WTC11 (cell line): ENCODE data around the gene UBE2J2. TPM values are rescaled to one million over a fixed set of nuclear protein-coding genes. Genes with fewer than 3 reads are reported as not detected.

Source experiments
- ATF6 ChIP-seq: sonication (generic); formaldehyde crosslinking; IDR thresholded peaks from 2 replicates; pipeline ENCODE4 v1.8.1; 2023; ENCODE audit warnings: mild to moderate bottlenecking, missing genetic modification reagents
- ETV6 ChIP-seq: sonication (generic); formaldehyde crosslinking; IDR thresholded peaks from 2 replicates; pipeline ENCODE4 v1.8.1; 2022; ENCODE audit warnings: mild to moderate bottlenecking, missing genetic modification reagents
- FOXP1 ChIP-seq: sonication (generic); formaldehyde crosslinking; IDR thresholded peaks from 2 replicates; pipeline ENCODE4 v1.8.0; 2022; ENCODE audit warnings: missing genetic modification reagents, mild to moderate bottlenecking, moderate library complexity, borderline replicate concordance
- HMGXB4 ChIP-seq: sonication (generic); formaldehyde crosslinking; IDR thresholded peaks from 2 replicates; pipeline ENCODE4 v1.8.1; 2023; ENCODE audit warnings: mild to moderate bottlenecking, moderate library complexity, missing genetic modification reagents
- KAT7 ChIP-seq: sonication (generic); formaldehyde crosslinking; IDR thresholded peaks from 2 replicates; pipeline ENCODE4 v1.8.1; 2023; ENCODE audit warnings: missing genetic modification reagents, mild to moderate bottlenecking, borderline replicate concordance
- MXD4 ChIP-seq: fragments of 250-450 bp; sonication (Bioruptor Pico); IDR thresholded peaks from 2 replicates; pipeline ENCODE4 v1.8.0; 2021; ENCODE audit warnings: mild to moderate bottlenecking, moderate library complexity, borderline replicate concordance
- RORB ChIP-seq: fragments of 250-450 bp; sonication (Bioruptor Pico); IDR thresholded peaks from 2 replicates; pipeline ENCODE4 v1.9.0; 2021; ENCODE audit warnings: mild to moderate bottlenecking
- SMAD3 ChIP-seq: sonication (generic); formaldehyde crosslinking; IDR thresholded peaks from 2 replicates; pipeline ENCODE4 v1.8.0; 2022; ENCODE audit warnings: missing genetic modification reagents, mild to moderate bottlenecking, borderline replicate concordance
- SMAD4 ChIP-seq: sonication (generic); formaldehyde crosslinking; IDR thresholded peaks from 2 replicates; pipeline ENCODE4 v1.8.0; 2022; ENCODE audit warnings: mild to moderate bottlenecking, missing genetic modification reagents
- ZBTB43 ChIP-seq: sonication (generic); formaldehyde crosslinking; IDR thresholded peaks from 2 replicates; pipeline ENCODE4 v1.8.1; 2023; ENCODE audit warnings: mild to moderate bottlenecking, missing genetic modification reagents
- ZNF121 ChIP-seq: sonication (generic); formaldehyde crosslinking; IDR thresholded peaks from 2 replicates; pipeline ENCODE4 v1.8.0; 2023; ENCODE audit warnings: missing genetic modification reagents
- ZNF219 ChIP-seq: sonication (generic); formaldehyde crosslinking; IDR thresholded peaks from 2 replicates; pipeline ENCODE4 v1.8.0; 2023; ENCODE audit warnings: missing genetic modification reagents, mild to moderate bottlenecking, borderline replicate concordance
- ZNF532 ChIP-seq: fragments of 250-450 bp; sonication (Bioruptor Pico); IDR thresholded peaks from 2 replicates; pipeline ENCODE4 v1.9.0; 2021; ENCODE audit warnings: mild to moderate bottlenecking, borderline replicate concordance
- ZNF671 ChIP-seq: fragments of 250-450 bp; sonication (Bioruptor Pico); IDR thresholded peaks from 2 replicates; pipeline ENCODE4 v1.8.0; 2021; ENCODE audit warnings: mild to moderate bottlenecking
- total RNA-seq: library from RNA; stranded (reverse); gene quantifications from 3 replicates; pipeline ENCODE4 v1.2.3, GENCODE V29; 2021
- TF ChIP-seq, protein P1 (sequence below): sonication (generic); formaldehyde crosslinking; IDR thresholded peaks from 2 replicates; pipeline ENCODE4 v1.8.0; 2022; ENCODE audit warnings: mild to moderate bottlenecking, missing genetic modification reagents
- TF ChIP-seq, protein P2 (sequence below): sonication (generic); formaldehyde crosslinking; IDR thresholded peaks from 2 replicates; pipeline ENCODE4 v1.8.0; 2022; ENCODE audit warnings: mild to moderate bottlenecking, missing genetic modification reagents
- TF ChIP-seq, protein P3 (sequence below): sonication (generic); formaldehyde crosslinking; IDR thresholded peaks from 2 replicates; pipeline ENCODE4 v1.8.0; 2023; ENCODE audit warnings: missing genetic modification reagents
- TF ChIP-seq, protein P4 (sequence below): sonication (generic); formaldehyde crosslinking; IDR thresholded peaks from 2 replicates; pipeline ENCODE4 v1.8.1; 2023; ENCODE audit warnings: mild to moderate bottlenecking, missing genetic modification reagents, borderline replicate concordance
- TF ChIP-seq, protein P5 (sequence below): fragments of 250-450 bp; sonication (Bioruptor Pico); conservative IDR thresholded peaks from 2 replicates; pipeline ENCODE4 v1.9.0; 2021; ENCODE audit warnings: mild to moderate bottlenecking

Gene UBE2J2
- total RNA-seq, 1 experiment from 2014 or later, result 72.2 TPM

DNA sequence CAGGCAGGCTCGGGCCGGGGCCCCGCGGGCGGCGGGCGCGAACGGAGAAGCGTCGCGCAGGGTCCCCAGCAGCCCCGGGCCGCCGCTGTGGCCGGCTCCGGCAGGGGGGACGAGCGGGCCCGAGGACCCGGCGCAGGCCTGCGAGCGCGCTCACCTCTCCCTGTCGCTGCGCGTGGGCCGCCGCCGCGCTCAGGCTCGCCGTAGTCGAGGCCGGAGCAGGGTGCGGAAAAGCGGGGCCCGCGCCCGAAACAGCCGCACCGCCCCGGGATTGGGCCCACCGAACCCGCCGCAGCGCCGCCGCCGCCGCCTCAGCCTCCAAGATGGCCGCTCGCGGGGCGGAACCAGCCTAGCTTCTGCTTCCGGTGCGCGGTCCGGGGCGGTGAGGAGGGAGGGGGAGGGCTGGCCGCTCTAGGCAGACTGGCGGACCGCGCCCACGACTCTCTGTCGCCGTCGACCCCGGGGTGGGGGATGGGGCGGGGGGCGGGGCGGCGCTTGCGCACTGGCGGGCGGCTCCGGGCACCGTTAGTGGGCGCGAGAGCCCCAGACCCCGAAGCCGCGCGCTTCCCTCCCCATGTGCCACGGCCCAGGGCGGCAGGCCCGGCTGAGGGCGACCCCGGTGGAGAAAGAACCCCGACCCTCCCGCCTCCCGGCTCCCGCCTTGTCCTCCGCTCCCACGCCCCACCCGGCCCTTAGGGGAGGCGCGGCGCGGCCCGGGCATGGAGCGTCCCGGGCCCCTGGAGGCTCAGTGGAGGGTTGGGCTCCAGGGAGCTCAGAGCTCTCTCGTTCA lies at the start of gene UBE2J2 (continued):
- TF ChIP-seq RORB (no peak), ZNF532 (no peak), SMAD3 (CRISPR knock-in tag) (no peak), FOXP1 (CRISPR knock-in tag) (peak; percentile 76), ETV6 (CRISPR knock-in tag) (peak; percentile 62), SMAD4 (CRISPR knock-in tag) (no peak), HMGXB4 (no peak), KAT7 (no peak), MXD4 (no peak), ZNF121 (no peak), ZBTB43 (CRISPR knock-in tag) (0 out of 2 replicates have a peak, but pooled peaks have one; percentile 16), ZNF219 (CRISPR knock-in tag) (peak; percentile 46; the same call in 1 of the 2 replicates), ATF6 (CRISPR knock-in tag) (no peak), ZNF671 (no peak)
- TF ChIP-seq, protein P1, sequence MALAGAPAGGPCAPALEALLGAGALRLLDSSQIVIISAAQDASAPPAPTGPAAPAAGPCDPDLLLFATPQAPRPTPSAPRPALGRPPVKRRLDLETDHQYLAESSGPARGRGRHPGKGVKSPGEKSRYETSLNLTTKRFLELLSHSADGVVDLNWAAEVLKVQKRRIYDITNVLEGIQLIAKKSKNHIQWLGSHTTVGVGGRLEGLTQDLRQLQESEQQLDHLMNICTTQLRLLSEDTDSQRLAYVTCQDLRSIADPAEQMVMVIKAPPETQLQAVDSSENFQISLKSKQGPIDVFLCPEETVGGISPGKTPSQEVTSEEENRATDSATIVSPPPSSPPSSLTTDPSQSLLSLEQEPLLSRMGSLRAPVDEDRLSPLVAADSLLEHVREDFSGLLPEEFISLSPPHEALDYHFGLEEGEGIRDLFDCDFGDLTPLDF (CRISPR knock-in tag), result no peak
- TF ChIP-seq, protein P2, sequence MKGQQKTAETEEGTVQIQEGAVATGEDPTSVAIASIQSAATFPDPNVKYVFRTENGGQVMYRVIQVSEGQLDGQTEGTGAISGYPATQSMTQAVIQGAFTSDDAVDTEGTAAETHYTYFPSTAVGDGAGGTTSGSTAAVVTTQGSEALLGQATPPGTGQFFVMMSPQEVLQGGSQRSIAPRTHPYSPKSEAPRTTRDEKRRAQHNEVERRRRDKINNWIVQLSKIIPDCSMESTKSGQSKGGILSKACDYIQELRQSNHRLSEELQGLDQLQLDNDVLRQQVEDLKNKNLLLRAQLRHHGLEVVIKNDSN, result no peak
- TF ChIP-seq, protein P3, sequence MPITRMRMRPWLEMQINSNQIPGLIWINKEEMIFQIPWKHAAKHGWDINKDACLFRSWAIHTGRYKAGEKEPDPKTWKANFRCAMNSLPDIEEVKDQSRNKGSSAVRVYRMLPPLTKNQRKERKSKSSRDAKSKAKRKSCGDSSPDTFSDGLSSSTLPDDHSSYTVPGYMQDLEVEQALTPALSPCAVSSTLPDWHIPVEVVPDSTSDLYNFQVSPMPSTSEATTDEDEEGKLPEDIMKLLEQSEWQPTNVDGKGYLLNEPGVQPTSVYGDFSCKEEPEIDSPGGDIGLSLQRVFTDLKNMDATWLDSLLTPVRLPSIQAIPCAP (CRISPR knock-in tag), result no peak
- TF ChIP-seq, protein P4, sequence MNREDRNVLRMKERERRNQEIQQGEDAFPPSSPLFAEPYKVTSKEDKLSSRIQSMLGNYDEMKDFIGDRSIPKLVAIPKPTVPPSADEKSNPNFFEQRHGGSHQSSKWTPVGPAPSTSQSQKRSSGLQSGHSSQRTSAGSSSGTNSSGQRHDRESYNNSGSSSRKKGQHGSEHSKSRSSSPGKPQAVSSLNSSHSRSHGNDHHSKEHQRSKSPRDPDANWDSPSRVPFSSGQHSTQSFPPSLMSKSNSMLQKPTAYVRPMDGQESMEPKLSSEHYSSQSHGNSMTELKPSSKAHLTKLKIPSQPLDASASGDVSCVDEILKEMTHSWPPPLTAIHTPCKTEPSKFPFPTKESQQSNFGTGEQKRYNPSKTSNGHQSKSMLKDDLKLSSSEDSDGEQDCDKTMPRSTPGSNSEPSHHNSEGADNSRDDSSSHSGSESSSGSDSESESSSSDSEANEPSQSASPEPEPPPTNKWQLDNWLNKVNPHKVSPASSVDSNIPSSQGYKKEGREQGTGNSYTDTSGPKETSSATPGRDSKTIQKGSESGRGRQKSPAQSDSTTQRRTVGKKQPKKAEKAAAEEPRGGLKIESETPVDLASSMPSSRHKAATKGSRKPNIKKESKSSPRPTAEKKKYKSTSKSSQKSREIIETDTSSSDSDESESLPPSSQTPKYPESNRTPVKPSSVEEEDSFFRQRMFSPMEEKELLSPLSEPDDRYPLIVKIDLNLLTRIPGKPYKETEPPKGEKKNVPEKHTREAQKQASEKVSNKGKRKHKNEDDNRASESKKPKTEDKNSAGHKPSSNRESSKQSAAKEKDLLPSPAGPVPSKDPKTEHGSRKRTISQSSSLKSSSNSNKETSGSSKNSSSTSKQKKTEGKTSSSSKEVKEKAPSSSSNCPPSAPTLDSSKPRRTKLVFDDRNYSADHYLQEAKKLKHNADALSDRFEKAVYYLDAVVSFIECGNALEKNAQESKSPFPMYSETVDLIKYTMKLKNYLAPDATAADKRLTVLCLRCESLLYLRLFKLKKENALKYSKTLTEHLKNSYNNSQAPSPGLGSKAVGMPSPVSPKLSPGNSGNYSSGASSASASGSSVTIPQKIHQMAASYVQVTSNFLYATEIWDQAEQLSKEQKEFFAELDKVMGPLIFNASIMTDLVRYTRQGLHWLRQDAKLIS (CRISPR knock-in tag), result no peak
- TF ChIP-seq, protein P5, sequence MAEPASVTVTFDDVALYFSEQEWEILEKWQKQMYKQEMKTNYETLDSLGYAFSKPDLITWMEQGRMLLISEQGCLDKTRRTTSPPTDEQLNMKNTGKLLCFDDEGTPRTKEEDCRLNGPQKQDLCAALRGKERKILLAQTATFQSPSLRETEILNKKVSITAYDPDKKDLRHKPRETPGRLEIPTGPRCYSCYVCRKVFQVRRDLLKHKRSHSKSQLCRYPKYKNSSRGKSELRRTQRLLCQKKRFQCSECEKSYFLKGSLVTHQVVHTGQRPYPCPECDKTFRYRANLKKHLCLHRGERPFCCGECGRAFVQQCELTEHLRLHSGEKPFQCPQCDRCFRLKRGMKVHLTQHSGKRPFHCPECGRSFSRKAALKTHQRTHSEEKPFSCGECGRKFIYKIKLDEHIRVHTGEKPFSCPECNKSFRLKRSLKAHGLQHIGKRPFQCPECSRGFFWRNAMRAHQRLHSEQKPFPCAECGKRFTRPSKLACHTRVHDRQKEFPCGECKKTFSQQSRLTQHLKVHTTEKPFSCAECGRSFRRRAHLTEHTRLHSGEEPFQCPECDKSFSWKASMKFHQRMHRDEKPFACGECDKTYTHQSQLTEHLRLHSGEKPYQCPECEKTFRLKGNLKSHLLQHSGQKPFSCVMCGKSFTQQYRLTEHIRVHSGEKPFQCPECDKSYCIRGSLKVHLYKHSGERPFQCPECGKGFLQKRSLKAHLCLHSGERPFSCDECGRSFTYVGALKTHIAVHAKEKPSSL (CRISPR knock-in tag), result no peak
